CD4-positive, alpha-beta T cell treated with Interleukin-6 for 4 hours (primary cell): Measurements from ENCODE around the gene ADAM12.
A peak's percentile ranks its signal among the peaks of the same experiment; 100 is the strongest.
"Not testable (repeated sequence)": the region's sequence is repeated elsewhere in the genome, so short reads cannot be mapped to it uniquely, and the experiment has no call there.

Source experiments
- DNase-seq: peaks from one replicate; pipeline ENCODE4 v3.0.0-alpha.2; 2020; ENCODE audit warnings: mixed read lengths

ADAM12 gene

GRCh38 chr10:126402721-126403695, 14.7 kb upstream of the ADAM12 start:
- DNase-seq, result no peak

- DNase-seq, result no peak
Measured at GRCh38 chr10:126400641-126401040, 12.4 kb upstream of the ADAM12 start.

- no peak for DNase-seq
Measured at GRCh38 chr10:126398924-126399323, 10.6 kb upstream of the ADAM12 start.

- DNase-seq, result no peak
Measured at GRCh38 chr10:126398383-126398743, 10.1 kb upstream of the ADAM12 start.

- DNase-seq, result no peak
Measured at GRCh38 chr10:126397640-126398382, 9.5 kb upstream of the ADAM12 start.

GRCh38 chr10:126397156-126397555, 8.9 kb upstream of the ADAM12 start:
- DNase-seq, result no peak

- no peak for DNase-seq
Measured at GRCh38 chr10:126394948-126395347, 6.7 kb upstream of the ADAM12 start.

- no peak for DNase-seq
Measured at GRCh38 chr10:126393076-126393475, 4.8 kb upstream of the ADAM12 start.

- DNase-seq, result no peak
Measured at GRCh38 chr10:126392469-126392868, 4.2 kb upstream of the ADAM12 start.

GRCh38 chr10:126392068-126392467, 3.8 kb upstream of the ADAM12 start:
- DNase-seq, result no peak

GRCh38 chr10:126391192-126391885, 3.1 kb upstream of the ADAM12 start:
- DNase-seq, result no peak

- no peak for DNase-seq
Measured at GRCh38 chr10:126390324-126390723, 2.0 kb upstream of the ADAM12 start.

GRCh38 chr10:126387041-126387921, 996 bp downstream of the ADAM12 start:
- DNase-seq, result peak; percentile 36

- no peak for DNase-seq
Measured at GRCh38 chr10:126384269-126384873, 3.9 kb downstream of the ADAM12 start.

GRCh38 chr10:126380352-126381076, 7.8 kb downstream of the ADAM12 start:
- no peak for DNase-seq

- DNase-seq, result not testable (repeated sequence)
Measured at GRCh38 chr10:126379166-126379565, 9.1 kb downstream of the ADAM12 start.

- DNase-seq, result no peak
Measured at GRCh38 chr10:126376956-126377355, 11.3 kb downstream of the ADAM12 start.

GRCh38 chr10:126375926-126376554, 12.2 kb downstream of the ADAM12 start:
- DNase-seq, result no peak

- DNase-seq, result no peak
Measured at GRCh38 chr10:126375299-126375698, 13.0 kb downstream of the ADAM12 start.

- no peak for DNase-seq
Measured at GRCh38 chr10:126374435-126374834, 13.8 kb downstream of the ADAM12 start.

- no peak for DNase-seq
Measured at GRCh38 chr10:126373972-126374371, 14.3 kb downstream of the ADAM12 start.
